GF-D8 (cell line): ENCODE data around the gene TPRA1.
"Not testable (repeated sequence)": the region's sequence is repeated elsewhere in the genome, so short reads cannot be mapped to it uniquely, and the experiment has no call there.

Experiments used
- DNase-seq: peaks from one replicate; lab custom pipeline; 2025; lab: John Stamatoyannopoulos, UW

The TPRA1 gene

GRCh38 chr3:127616836-127617605 lies 26.5 kb upstream of the TPRA1 start:
- DNase-seq = no peak

GRCh38 chr3:127615631-127616305 lies 25.2 kb upstream of the TPRA1 start:
- DNase-seq = no peak

- no peak for DNase-seq
Measured at GRCh38 chr3:127614928-127615589, 24.5 kb upstream of the TPRA1 start.

- no peak for DNase-seq
Measured at GRCh38 chr3:127613406-127613805, 22.9 kb upstream of the TPRA1 start.

GRCh38 chr3:127612966-127613365 lies 22.4 kb upstream of the TPRA1 start:
- peak; percentile 36 for DNase-seq

- no peak for DNase-seq
Measured at GRCh38 chr3:127611251-127611650, 20.7 kb upstream of the TPRA1 start.

GRCh38 chr3:127610105-127610504 lies 19.6 kb upstream of the TPRA1 start:
- DNase-seq = no peak

GRCh38 chr3:127608362-127608718 lies 17.8 kb upstream of the TPRA1 start:
- DNase-seq = no peak

- no peak for DNase-seq
Measured at GRCh38 chr3:127607675-127608361, 17.3 kb upstream of the TPRA1 start.

- DNase-seq = no peak
Measured at GRCh38 chr3:127606981-127607595, 16.6 kb upstream of the TPRA1 start.

GRCh38 chr3:127606086-127606805 lies 15.7 kb upstream of the TPRA1 start:
- DNase-seq = no peak

- DNase-seq = not testable (repeated sequence)
Measured at GRCh38 chr3:127605547-127605946, 15.0 kb upstream of the TPRA1 start.

GRCh38 chr3:127604546-127605165 lies 14.1 kb upstream of the TPRA1 start:
- DNase-seq = no peak

GRCh38 chr3:127604035-127604434 lies 13.5 kb upstream of the TPRA1 start:
- DNase-seq = no peak

GRCh38 chr3:127600749-127601456 lies 10.4 kb upstream of the TPRA1 start:
- DNase-seq = no peak

GRCh38 chr3:127598841-127599570 lies 8.5 kb upstream of the TPRA1 start:
- no peak for DNase-seq

- no peak for DNase-seq
Measured at GRCh38 chr3:127597020-127597771, 6.7 kb upstream of the TPRA1 start.

GRCh38 chr3:127595303-127595702 lies 4.8 kb upstream of the TPRA1 start:
- no peak for DNase-seq

GRCh38 chr3:127593178-127593577 lies 2.6 kb upstream of the TPRA1 start:
- no peak for DNase-seq
